Loucy (cell line): ENCODE measurements around the gene TNFAIP3.

Experiments
- H2AFZ ChIP-seq: fragments of 200-600 bp; sonication (generic); 2 replicates; pipeline ENCODE4 v1.6.0; 2016; ENCODE audit warnings: antibody characterized with exemption, mild to moderate bottlenecking, low read length, moderate library complexity
- H3F3A ChIP-seq: fragments of 200-600 bp; 2 replicates; pipeline ENCODE4 v1.6.0; 2016; ENCODE audit warnings: antibody characterized with exemption, low read depth, mild to moderate bottlenecking
- H3K27me3 ChIP-seq: fragments of 200-600 bp; sonication (generic); 2 replicates; pipeline ENCODE4 v1.6.1; 2014; ENCODE audit warnings: low read length, mild to moderate bottlenecking; ENCODE audit not compliant: insufficient read depth, poor library complexity, severe bottlenecking
- H3K36me3 ChIP-seq: fragments of 200-600 bp; sonication (generic); 2 replicates; pipeline ENCODE4 v1.6.1; 2016; ENCODE audit warnings: low read length; ENCODE audit not compliant: insufficient read depth
- H3K4me1 ChIP-seq: fragments of 200-600 bp; sonication (generic); 2 replicates; pipeline ENCODE4 v1.5.1; 2014; ENCODE audit warnings: low read length, mild to moderate bottlenecking; ENCODE audit not compliant: insufficient read depth, poor library complexity, severe bottlenecking
- H3K4me2 ChIP-seq: fragments of 200-600 bp; sonication (generic); 2 replicates; pipeline ENCODE4 v1.6.0; 2014; ENCODE audit warnings: antibody characterized with exemption, low read length, low read depth, mild to moderate bottlenecking; ENCODE audit not compliant: poor library complexity, severe bottlenecking
- H3K4me3 ChIP-seq: fragments of 200-600 bp; sonication (generic); 2 replicates; pipeline ENCODE4 v1.5.1; 2014; ENCODE audit warnings: low read length, mild to moderate bottlenecking, mixed read lengths; ENCODE audit not compliant: poor library complexity, severe bottlenecking
- H3K79me2 ChIP-seq: fragments of 200-600 bp; sonication (generic); 2 replicates; pipeline ENCODE4 v1.6.1; 2014; ENCODE audit warnings: low read length; ENCODE audit not compliant: insufficient read depth
- H3K9ac ChIP-seq: fragments of 200-600 bp; sonication (generic); 2 replicates; pipeline ENCODE4 v1.6.0; 2014; ENCODE audit warnings: mild to moderate bottlenecking, low read depth, low read length, moderate library complexity; ENCODE audit not compliant: poor library complexity, severe bottlenecking
- H3K9me2 ChIP-seq: fragments of 200-600 bp; sonication (generic); replicated peaks from 2 replicates; pipeline ENCODE4 v1.6.1; 2016; ENCODE audit warnings: low read depth, low read length, mixed read lengths
- H3K9me3 ChIP-seq: fragments of 200-600 bp; sonication (generic); 2 replicates; pipeline ENCODE4 v1.6.1; 2014; ENCODE audit warnings: mild to moderate bottlenecking, antibody characterized with exemption, low read length, low read depth; ENCODE audit not compliant: insufficient read depth
- H4K20me1 ChIP-seq: fragments of 200-600 bp; sonication (generic); 2 replicates; pipeline ENCODE4 v1.6.0; 2014; ENCODE audit warnings: antibody characterized with exemption, low read length, mild to moderate bottlenecking; ENCODE audit not compliant: insufficient read depth, poor library complexity, severe bottlenecking
- CTCF ChIP-seq: fragments of 200-600 bp; sonication (generic); conservative IDR thresholded peaks from 2 replicates; pipeline ENCODE4 v1.5.1; 2014; ENCODE audit warnings: mild to moderate bottlenecking, antibody characterized with exemption, low read length
- EZH2phosphoT487 ChIP-seq: fragments of 200-600 bp; IDR thresholded peaks from 2 replicates; pipeline ENCODE4 v1.6.1; 2018; ENCODE audit warnings: antibody characterized with exemption, mild to moderate bottlenecking, moderate library complexity, borderline replicate concordance

Gene TNFAIP3

DNA sequence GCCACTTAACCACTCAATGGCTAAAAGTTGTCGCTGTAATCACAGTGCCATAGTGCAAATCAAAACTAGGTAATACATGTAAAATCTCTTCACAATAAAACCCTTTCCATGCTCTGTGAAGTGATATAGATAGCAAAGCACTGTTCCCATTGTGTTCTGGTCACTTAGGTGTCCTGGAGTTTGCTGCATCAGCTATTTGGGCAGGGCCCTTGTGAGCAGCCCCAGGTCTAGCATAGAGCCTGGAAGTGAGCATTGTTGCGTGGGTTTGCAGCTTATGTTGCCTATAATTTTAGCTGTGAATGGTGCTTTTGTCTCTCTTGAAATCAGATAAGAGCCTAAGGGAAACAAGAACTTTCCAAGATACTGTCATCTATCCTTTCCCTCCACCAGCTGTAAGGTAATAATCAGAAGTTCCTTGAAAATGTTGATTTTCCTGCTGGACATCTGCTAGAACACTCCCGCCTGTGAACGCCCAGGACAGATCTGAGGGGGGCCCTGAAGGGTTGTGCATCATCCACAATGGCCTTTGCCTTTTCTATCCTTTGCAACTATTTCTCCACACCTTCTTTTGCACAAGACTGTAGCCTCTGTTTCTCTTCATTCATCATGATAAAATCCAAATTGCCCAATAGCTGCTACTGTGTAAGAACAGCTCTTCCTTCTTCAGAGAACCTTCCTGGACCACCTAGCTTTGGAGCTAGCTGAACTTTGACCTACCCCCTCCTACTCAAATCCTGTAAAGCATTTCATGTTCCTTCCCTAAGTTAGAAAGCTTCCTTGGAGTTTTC is 57.0 kb downstream of the TNFAIP3 start:
- no peak overlapping the region for H3K4me3 ChIP-seq
- no peaks in the 10 kb centered on the region for H3K9me3 ChIP-seq
- no peaks in the 10 kb centered on the region for H3K79me2 ChIP-seq
- no peaks in the 10 kb centered on the region for H3K9me2 ChIP-seq
- no peak overlapping the region for H3K9ac ChIP-seq
- H2AFZ ChIP-seq = no peak overlapping the region
- H3F3A ChIP-seq = peaks cover 8% of the 10 kb centered on the region; the same call in 1 of the 2 replicates
- no peaks in the 10 kb centered on the region for H3K36me3 ChIP-seq
- no peaks in the 10 kb centered on the region for H3K27me3 ChIP-seq
- no peak for TF ChIP-seq CTCF
- TF ChIP-seq EZH2phosphoT487 = no peak
- peaks cover 44% of the 10 kb centered on the region for H3K4me1 ChIP-seq
- H3K4me2 ChIP-seq = no peak overlapping the region
- no peaks in the 10 kb centered on the region for H4K20me1 ChIP-seq

- H2AFZ ChIP-seq = no peak overlapping the region
- H3K4me2 ChIP-seq = no peak overlapping the region
- H3F3A ChIP-seq = peaks cover 8% of the 10 kb centered on the region; the same call in 1 of the 2 replicates
- no peak overlapping the region for H3K4me3 ChIP-seq
- no peaks in the 10 kb centered on the region for H3K27me3 ChIP-seq
- TF ChIP-seq CTCF (no peak), EZH2phosphoT487 (no peak)
- H3K36me3 ChIP-seq = no peaks in the 10 kb centered on the region
- H3K4me1 ChIP-seq = peaks cover 46% of the 10 kb centered on the region
- no peaks in the 10 kb centered on the region for H3K79me2 ChIP-seq
- no peaks in the 10 kb centered on the region for H3K9me3 ChIP-seq
- no peak overlapping the region for H3K9ac ChIP-seq
- H4K20me1 ChIP-seq = no peaks in the 10 kb centered on the region
- H3K9me2 ChIP-seq = no peaks in the 10 kb centered on the region
These were observed 58.2 kb downstream of the TNFAIP3 start for GRCh38 chr6:137925141-137925698.

DNA sequence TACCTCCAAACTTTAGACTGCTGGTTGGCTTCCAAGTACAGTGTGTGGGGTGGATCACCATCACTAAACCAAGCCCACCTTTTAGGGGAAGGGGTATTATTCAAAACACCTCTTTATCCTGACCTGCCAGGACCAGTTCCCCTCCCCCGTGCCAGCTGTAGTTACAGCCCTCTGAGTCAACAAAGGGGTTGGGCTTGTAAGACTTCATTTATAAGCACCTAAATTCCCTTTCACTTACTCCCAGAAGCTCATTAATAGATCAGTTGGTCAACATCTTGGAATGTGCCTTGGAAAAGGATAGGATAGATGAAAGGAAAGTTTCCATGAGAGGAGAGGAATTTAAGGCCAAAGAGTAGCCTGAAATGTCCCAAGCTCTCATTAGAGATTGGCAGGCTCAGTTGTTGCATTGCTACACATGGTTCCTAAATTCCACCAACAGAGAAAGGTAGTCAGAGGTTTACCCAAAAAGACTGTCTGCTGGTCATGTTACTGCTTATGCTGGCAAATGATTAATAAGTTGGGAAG is 59.2 kb downstream of the TNFAIP3 start:
- peak overlapping the region; percentile 64 for H3K4me2 ChIP-seq
- no peaks in the 10 kb centered on the region for H3K79me2 ChIP-seq
- no peaks in the 10 kb centered on the region for H3K9me3 ChIP-seq
- no peaks in the 10 kb centered on the region for H3K36me3 ChIP-seq
- H3K27me3 ChIP-seq = no peaks in the 10 kb centered on the region
- H3F3A ChIP-seq = peaks cover 8% of the 10 kb centered on the region; the same call in 1 of the 2 replicates
- H3K4me3 ChIP-seq = peak overlapping the region; percentile 54
- H3K9me2 ChIP-seq = no peaks in the 10 kb centered on the region
- H3K4me1 ChIP-seq = peaks cover 46% of the 10 kb centered on the region
- 0 out of 2 replicates have a peak overlapping the region, but pooled peaks have one; percentile 4 for H2AFZ ChIP-seq
- no peak for TF ChIP-seq EZH2phosphoT487
- TF ChIP-seq CTCF = no peak
- no peaks in the 10 kb centered on the region for H4K20me1 ChIP-seq
- peak overlapping the region; percentile 67 for H3K9ac ChIP-seq
